GM21526 (cell line): ENCODE measurements around the gene MRC1.

Experiments used
- ATAC-seq: cut with Tn5 transposase; IDR thresholded peaks from one replicate; pipeline ENCODE4 v1.9.1; 2021; ENCODE audit warnings: moderate library complexity; ENCODE audit not compliant: unreplicated experiment, low FRiP score

Gene MRC1

DNA sequence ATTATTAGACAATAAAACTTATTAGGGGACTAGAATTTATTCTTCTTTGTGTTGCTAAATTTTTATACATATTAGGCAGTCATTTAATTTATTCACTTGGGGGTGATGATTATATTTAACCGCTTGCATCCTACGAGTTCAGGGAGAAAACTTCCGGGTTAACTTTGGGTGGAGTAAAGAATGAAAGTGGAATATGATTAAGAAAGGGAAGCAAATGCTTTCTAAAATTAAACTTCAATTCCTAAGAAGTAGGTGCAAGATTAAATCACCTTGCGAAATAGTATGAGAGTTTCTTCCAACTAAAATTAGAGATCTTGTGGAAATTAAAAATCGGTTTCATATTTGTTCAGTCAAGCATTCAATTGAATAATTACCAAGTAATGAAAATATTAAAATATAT, 33.5 kb downstream of the MRC1 start:
- no peak for ATAC-seq

DNA sequence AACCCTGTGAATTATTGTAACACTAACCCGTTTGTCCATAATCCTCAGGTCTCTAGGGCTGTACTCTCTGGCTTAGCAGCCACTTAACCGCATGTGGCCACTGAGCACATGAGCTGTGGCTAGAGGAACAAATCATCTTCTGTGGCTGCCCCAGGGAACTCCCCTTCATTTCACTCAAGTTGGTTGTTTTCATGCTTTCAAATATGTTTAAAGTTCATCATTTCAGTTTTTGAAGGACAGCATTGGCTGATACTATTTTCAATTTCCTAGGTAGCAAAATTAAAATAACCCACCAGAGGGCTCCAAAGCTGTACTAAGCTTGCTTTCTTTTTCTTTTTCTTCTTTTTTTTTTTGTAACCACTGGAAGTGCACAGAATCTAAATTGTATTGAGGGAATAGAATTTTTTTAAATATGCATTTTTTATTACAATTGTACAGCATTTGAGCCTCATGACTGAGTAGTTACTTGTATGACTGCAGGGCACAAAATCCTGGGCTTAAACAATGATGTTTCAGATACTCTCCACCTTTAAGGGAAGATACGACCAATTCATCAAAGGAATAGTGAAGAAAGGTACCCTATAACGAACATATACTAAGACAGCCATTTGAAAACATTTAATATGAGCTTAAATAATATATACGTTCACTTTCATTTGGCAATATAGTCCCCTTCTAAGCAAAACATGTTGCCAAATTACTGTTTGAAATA, 38.6 kb downstream of the MRC1 start:
- no peak for ATAC-seq

DNA sequence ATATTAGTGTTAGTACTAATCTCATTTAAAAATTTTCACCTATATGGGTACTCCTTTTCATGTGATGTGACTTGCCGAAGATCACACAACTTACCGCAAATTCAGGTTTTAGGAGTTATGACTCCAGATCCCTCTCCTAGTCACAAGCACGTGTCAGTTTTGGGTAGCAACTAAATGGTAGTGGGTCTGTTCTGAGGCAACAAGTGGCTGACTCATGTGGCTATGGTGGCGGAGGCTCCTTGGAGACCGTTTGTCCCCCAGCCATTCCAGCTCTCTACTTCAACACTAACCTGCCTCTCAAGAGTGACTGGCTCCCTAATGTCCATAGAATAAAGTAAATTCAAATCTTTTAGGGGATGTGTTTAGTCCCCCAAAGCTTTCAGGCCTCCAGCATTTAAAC, 39.5 kb downstream of the MRC1 start:
- no peak for ATAC-seq

DNA sequence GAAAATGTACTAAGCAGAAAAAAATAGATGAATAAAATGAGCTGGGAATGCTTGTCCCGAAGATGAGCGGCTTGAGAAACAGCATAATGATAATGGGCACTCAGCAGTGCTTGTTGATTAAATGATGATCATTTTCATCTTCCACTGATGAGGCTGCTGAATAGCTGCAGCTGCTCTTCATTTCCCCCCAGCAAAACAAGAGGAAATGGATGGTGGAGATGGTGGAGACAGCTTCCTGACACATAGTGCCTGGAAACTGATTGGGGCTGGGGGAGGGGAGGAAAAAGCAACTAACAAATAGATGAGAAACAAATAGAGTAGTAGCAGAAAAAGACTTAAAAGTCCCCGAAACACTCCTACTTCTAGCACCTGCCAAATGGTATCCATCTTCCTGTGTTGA, 41.4 kb downstream of the MRC1 start:
- ATAC-seq, result no peak

DNA sequence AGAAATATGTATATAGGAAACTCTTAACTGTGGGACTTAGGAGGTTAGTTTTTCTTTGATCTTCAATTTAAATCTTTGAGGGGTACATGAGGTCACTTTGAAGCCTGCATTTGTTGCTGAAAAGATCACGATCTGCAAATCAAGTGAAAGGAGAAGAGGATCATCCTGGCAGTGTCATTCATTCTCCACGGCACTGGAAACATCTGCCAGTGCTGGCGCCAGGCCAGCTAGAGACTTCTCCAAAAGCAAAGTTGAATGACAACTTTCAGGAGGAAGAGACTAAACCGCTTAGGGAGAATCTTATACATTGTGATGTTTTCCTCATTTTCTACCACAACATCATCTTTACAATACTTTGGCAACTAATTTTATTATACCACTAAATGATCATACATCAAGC, 42.5 kb downstream of the MRC1 start:
- ATAC-seq, result no peak

DNA sequence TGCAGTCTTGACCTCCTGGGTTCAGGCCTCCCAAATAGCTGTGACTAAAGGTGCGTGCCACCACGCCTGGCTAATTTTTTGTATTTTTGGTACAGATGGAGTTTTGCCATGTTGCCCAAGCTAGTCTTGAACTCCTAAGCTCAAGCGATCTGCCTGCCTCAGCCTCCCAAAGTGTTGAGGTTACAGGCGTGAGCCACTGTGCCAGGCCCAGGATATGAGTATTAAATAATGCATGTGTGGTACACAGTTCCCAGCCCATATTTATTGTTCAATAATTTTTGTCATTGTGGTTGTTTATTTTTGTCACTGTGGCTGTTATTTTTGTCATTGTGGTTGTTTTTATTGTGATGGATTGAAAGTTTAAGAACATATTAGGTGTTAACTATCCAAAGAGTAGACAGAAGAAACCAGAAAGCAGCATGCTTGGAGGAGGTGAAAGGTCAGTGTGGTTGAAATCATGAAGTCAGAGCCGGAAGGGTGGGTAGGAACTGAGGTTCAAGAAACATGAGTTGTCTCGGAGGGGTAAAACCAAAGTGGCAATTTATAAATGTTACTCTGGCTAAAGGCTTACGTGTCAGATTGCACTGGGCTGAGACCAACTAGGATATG, 45.0 kb downstream of the MRC1 start:
- ATAC-seq, result peak; percentile 52

DNA sequence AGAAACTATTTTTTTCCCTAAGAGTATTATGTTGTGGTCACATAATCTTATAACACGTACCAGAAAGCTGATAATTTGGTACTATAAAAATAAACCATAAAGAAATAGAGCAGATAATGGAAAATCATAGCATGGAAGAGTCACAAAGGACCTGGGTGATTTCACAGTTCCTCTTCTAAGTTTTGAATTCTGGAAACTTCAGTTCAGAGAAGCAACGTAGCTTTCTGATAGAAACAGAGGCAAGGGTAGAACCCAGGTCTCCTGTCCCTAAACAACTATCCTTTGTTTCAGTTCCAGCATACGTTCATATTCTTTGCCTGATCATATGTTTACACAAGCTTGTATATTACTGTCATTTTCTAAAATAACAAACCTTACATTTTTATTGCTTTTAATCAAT, 47.9 kb downstream of the MRC1 start:
- no peak for ATAC-seq

DNA sequence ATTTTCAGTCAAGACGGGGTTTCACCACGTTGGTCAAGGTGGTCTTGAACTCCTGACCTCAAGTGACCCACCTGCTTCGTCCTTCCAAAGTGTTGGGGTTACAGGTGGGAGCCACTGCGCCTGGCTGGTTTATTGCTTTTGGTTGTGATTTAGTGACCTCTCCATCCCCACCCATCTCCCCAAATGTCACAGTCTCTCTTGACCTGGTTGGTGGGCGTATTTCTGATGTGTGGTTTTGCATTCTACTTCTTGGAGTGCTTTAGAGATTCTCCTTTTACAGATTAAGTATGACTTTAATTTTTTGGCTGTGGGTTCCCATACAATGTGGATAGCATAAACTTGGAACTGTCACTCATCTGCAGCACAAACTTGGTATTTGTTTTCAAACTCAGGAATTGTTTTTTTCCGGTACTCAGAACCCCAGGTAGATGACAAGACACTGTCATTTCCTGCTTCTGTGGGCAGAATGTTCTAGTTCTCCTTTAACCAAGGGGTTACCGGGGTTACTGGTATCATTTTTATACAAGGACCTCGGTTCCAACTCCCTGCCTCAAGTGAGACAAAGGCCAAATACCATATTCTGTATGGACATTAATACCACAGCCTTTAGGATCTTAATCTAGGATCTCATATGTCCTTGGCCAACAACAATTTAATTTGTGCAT, 50.5 kb downstream of the MRC1 start:
- ATAC-seq, result no peak

DNA sequence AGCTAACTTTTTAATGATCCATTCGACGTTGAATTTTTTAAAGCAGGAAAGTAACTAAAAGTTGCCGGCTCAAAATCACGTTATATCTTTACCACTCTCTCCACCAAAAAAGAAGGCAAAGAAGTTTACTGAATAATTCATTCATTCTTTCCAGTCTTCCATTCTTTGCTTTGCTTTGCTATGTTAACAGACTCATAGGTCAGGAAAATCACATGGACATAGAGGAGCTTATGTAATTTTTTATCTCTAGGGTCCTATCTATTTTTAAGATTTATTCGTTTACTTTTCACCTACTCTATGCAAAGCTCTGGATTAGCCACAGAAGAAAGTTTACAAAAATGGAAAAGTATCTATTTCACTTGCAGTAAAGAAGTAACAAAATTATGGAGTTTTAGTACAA, 52.6 kb downstream of the MRC1 start:
- ATAC-seq, result no peak

DNA sequence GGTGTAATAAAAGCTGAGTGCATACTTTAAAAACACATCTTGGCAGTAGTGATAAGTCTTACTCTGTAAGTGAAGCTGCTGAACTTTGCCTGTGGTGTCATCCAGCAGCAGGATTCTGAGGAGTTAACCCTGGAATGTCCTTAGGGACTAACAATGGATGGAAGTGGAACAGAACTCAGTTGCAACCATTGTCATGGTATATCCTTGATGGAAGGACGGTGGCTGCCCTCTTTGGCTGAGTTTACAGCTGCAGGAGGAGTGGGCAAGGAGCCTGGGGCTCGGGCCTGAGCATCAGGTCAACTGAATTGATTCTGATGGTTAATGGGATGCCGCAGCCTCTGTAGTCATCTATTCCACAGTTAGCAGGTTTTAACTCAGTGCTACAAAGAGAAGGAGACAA, 56.2 kb downstream of the MRC1 start:
- no peak for ATAC-seq

DNA sequence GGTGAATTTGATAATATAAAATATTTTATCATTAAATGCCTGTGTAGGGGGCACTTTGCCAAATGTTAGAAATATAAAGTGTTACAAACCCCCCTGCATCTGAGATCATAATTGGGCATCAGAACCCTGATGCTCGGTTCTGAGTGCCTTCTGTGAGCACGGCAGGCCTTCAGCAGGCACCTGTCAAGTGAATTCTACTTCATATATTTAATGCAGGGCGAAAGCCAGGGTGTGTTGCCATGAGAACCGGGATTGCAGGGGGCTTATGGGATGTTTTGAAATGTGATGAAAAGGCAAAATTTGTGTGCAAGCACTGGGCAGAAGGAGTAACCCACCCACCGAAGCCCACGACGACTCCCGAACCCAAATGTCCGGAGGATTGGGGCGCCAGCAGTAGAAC, 57.2 kb downstream of the MRC1 start:
- ATAC-seq, result no peak

DNA sequence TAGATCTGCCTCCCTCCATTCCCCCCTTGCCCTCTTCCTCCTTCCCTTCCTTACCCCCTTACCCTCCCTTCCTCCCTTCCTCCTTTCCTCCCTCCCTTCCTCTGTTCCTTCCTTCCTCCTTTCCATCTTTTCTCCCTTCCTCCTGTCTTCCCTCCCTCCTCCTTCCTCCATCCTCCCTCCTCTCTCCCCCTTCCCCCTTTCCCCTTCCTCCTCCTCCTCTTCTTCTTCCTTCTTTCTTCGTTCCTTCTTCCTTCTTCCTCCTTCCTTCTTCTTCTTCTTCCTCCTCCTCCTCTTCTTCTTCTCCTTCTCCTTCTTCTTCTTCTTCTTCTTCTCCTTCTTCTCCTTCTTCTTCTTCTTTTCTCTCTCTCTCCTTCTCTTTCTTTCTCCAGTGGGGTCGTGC, 57.9 kb downstream of the MRC1 start:
- ATAC-seq, result no peak

DNA sequence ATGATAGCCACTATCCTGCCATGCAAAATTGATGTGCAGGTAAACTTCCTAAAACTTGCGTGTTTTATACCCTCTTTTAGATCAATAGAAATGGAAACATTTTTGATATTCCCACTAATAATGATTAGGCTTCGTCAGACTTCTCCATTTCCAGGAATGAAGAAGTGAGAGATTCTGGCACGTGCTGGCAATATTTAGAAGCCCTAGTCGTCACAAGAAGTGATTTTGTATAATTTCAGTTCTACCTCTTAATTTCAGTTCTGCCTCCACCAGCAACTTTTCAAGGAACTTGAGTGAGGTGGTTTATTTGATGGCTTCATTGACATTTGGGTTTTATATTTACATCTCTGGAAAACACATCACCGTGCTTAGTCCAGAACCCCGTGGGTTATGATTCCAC, 61.9 kb downstream of the MRC1 start:
- ATAC-seq, result no peak

DNA sequence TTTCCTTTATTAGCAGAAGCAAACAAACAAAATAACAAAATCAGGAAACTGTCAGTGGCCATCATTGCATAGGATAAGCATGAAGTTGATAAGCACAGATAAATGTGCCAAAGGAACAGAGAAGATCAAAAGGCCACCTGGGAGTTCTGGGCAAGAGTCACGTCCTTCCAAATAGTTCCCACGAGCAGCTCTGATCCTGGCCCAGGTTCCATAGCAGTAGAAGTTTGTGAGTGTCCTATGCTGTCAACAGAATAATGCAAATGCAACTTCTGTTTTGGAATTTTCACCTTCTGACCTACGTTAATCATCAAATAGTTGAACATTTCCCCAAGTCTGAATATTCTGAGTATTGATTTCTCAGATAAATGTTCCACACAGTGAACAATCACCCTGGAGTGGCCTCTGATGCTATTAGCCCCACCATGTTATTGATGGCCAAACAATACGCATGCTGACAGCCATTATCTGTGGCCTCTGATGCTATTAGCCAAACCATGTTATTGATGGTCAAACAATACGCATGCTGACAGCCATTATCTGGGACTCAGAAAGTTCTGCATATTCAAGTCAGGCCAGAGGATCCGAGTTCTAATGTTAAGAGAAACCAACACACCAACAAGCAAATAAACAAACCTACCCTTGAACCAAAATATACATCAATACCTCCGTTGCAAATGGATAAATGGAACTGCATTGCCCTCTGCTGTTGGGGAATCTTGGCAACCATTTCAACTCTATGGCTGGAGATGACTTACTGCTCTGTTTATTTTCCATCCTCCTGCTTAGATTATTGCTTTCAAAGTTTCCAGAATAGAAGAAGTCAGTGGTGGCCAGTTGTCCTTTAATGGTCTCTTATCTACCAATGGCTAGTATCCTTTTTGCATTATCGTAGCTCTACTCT, 63.3 kb downstream of the MRC1 start:
- ATAC-seq, result no peak

DNA sequence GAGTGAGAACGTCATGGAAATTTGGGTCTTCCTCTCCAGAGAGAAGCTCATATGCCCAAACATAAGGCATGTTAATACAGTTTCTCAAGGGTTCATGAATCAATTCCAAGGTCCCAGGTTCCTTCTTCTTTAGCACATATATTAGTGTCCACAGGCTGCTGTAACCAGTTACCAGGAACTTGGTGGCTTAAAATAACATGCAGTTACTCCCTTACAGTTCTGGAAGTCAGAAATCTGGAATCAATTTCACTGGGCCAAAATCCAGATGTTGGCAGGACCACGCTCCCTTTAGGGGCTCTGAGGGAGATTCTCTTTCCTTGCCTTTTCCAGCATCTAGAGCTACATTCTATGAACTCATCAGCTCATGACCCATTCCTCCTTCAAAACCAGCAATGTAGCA, 64.8 kb downstream of the MRC1 start:
- ATAC-seq, result no peak

DNA sequence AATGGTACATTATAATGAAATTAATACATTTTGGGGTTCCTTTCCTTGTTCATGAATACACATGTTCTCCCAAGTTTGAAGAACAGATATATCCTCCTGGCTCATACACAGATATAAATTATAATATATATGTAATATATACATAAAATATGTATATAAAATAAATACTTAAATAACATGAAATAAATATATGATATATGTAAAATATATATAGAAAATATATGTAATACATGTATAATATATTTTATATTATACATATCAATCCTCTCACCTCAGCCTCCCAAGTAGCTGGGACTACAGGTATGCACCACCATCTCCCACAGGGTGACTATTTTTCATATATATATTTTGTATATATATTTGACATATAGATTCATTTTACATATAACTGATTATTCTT, 68.0 kb downstream of the MRC1 start:
- no peak for ATAC-seq

DNA sequence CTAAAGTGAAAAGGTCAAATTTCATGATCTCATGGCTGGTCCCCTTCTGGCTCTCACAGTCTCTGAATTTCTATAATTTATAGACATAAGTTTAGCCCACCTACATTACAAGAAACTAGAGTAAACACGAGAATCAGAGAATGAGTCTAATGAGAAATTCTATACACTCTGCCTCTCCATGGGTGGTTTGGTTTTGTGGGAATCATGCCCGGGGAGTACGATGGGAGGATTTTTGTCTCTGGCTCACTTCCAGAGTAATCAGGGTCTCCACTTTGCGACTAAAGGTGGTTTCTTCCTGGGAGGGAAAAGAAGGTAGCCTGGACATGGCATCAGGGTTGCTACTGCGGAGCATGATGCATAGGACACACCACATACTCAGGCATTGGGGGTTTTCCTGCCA, 69.7 kb downstream of the MRC1 start:
- ATAC-seq, result no peak

DNA sequence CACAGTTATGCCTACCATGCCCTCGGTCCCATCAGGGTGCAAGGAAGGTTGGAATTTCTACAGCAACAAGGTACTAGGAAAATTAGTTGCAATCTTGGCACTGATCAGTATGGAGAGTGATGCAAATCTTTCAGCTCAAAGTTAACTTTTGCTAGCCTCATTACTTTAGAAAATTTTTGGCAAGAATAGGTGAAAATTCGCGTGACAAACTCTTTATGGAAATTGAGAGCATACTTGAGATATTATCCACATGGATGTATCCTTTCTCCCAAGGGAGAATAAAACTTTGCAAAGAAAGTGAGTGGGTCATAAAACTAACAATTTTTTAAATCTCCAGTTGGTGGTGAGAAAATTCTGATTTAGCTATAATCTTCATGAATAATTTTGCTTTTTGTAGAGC, 71.5 kb downstream of the MRC1 start:
- ATAC-seq, result no peak

DNA sequence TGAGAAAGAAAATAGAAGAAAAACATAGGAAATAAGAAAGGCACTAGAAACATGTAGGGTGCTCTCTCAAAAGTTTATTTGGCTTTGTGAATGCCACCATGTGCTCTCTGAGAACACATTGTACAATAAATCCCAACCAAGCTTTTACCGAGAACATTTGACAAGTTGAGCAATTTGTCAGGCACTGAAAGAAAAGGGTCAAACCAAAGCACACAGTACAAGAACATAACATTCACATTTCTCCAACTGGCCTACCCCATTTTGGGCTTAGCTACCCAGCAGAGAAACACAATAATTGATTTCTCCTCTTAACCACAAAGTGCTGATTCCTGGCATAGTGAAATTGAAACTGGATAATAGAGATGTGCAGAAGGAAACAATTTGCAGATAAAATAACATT, 73.4 kb downstream of the MRC1 start:
- no peak for ATAC-seq

DNA sequence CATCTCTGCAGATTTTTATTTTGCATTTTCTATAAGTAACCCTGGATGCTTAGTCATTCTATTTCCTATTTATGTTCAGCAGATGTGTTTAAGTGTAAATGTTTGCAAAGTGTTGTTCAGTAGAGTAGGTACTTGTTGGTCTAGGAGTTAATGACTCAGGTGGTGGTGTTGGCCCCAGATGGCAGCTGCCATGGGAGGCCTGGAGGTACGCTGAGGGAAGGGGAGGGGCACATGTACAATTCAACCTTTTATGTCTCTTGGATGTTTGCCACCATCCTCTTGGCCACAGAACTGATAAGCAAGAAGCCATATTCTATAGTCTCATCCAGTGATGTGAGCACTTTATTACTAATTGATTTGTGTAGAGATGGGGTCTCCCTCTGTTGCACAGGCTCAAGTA, 74.5 kb downstream of the MRC1 start:
- ATAC-seq, result no peak

DNA sequence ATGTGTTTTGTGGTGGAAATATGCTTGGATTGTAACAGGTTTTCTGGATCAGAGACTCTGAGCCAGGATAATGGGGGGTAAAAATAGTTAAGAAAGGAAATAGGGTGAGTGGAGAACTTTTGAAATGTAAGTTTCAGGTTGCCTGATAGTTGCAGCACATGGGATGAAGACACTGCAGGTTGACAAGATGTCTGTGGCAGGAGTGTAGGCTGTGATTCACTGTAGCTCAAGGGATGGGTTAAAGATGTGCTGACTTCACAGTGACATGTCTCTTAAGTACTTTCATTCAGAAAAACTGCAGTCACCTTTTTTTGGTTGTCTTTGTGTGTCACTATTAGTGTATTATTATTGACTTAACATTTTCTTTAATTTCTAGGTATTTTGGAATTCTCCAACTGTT, 79.0 kb downstream of the MRC1 start:
- ATAC-seq, result no peak
